Hepatocyte (in vitro differentiated cells): ENCODE results near the gene SLCO3A1.

Experiments used
- EZH2 ChIP-seq: fragments of 200-600 bp; sonication (generic); IDR thresholded peaks from 2 replicates; pipeline ENCODE4 v1.6.1; 2016; ENCODE audit warnings: antibody characterized with exemption, mild to moderate bottlenecking, borderline replicate concordance
- EZH2phosphoT487 ChIP-seq: fragments of 200-600 bp; sonication (generic); IDR thresholded peaks from one replicate; pipeline ENCODE4 v1.6.1; 2018; ENCODE audit warnings: antibody characterized with exemption, mild to moderate bottlenecking, low read depth, moderate library complexity; ENCODE audit not compliant: unreplicated experiment, severe bottlenecking
- TF ChIP-seq, protein P1 (sequence below): fragments of 200-600 bp; sonication (generic); IDR thresholded peaks from 2 replicates; pipeline ENCODE4 v1.5.1; 2016; ENCODE audit warnings: antibody characterized with exemption, mild to moderate bottlenecking; ENCODE audit not compliant: poor library complexity

- TF ChIP-seq, protein P1, sequence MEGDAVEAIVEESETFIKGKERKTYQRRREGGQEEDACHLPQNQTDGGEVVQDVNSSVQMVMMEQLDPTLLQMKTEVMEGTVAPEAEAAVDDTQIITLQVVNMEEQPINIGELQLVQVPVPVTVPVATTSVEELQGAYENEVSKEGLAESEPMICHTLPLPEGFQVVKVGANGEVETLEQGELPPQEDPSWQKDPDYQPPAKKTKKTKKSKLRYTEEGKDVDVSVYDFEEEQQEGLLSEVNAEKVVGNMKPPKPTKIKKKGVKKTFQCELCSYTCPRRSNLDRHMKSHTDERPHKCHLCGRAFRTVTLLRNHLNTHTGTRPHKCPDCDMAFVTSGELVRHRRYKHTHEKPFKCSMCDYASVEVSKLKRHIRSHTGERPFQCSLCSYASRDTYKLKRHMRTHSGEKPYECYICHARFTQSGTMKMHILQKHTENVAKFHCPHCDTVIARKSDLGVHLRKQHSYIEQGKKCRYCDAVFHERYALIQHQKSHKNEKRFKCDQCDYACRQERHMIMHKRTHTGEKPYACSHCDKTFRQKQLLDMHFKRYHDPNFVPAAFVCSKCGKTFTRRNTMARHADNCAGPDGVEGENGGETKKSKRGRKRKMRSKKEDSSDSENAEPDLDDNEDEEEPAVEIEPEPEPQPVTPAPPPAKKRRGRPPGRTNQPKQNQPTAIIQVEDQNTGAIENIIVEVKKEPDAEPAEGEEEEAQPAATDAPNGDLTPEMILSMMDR, result no peak
- TF ChIP-seq EZH2 (no peak), EZH2phosphoT487 (no peak)
Observed at GRCh38 chr15:92142242-92143232, 289.0 kb downstream of the SLCO3A1 start.
